Brain pericyte (primary cell): ENCODE results near the gene ADAM8.

ENCODE experiments used
- DNase-seq: peaks from one replicate; pipeline ENCODE4 v3.0.0-alpha.2; 2012; ENCODE audit warnings: low read depth, low spot score

Gene ADAM8

DNA sequence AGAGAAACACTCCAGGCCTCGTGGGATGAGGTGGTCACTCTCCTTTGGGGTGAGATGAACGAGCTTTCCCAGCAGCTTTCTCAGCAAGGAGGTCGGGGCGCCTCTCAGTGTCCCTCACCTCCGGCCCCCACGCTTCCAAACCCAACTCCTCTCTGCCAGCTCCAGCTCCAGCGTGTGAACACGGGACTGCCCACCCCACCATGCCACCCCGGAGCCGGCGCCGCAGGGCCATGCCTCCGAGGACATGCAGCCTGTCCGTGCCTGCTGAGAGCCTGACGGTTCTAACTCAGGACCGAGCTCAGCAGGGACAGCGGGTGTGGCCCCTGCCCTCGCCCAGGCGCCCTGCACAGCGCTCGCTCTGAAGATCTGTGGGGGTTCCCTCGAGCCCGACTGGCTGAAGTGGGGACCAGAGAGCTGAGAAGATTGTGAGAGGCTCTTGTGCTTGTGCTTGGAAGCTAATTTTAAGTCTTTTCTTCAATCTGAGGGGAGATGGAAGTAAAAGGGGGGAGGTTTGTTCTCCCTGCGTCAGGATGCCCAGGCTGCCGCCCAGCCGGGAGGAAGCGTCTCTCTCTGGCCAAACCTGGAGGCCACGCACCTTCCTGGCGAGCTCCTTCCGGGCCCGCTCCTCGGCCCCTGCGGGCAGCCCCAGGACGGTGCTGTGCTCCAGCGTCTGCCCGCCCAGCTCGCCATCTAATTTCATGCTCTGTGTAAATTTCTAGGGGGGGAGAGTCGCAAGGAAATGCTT is 5.1 kb upstream of the ADAM8 start:
- no peak for DNase-seq

DNA sequence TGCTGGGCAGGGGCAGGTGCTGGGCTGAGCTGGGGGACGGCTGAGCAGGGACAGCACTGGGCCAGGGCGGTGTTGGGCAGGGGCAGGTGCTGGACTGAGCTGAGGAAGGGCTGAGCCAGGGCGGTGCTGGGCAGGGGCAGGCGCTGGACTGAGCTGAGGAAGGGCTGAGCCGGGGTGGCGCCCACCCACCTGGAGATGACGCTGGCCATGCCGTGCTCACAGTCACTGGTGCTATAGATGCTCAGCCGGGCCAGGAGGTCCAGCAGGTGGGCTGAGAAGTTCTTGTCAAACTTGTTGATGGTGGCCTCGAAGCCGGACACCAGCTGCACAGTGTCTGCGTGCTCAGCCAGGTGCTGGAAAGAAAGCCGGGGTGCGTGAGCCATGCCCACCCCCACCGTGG is 4.4 kb upstream of the ADAM8 start:
- no peak for DNase-seq

DNA sequence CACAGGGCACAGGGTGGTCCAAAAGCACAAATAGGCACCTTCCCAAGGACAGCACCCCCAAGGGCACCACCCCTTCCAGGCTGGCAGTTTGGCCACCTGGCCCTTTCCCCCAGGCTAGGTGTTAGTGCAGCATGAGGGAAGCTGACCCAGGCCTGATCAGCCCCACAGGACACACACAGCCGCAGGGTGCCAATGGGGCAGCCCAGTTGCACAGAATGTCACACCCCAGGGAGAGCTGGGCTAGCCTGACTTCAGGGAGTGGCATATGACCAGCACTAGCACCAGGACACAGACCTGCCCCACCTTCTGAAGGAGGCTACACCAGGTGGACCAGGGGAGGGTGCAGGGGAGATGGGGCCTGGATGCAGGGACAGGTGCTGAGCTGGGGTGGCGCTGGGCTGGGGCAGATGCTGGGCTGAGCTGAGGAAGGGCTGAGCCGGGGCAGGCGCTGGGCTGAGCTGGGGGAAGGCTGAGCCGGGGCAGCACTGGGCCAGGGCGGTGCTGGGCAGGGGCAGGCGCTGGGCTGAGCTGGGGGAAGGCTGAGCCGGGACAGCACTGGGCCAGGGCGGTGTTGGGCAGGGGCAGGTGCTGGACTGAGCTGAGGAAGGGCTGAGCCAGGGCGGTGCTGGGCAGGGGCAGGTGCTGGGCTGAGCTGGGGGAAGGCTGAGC is 3.9 kb upstream of the ADAM8 start:
- DNase-seq = no peak

DNA sequence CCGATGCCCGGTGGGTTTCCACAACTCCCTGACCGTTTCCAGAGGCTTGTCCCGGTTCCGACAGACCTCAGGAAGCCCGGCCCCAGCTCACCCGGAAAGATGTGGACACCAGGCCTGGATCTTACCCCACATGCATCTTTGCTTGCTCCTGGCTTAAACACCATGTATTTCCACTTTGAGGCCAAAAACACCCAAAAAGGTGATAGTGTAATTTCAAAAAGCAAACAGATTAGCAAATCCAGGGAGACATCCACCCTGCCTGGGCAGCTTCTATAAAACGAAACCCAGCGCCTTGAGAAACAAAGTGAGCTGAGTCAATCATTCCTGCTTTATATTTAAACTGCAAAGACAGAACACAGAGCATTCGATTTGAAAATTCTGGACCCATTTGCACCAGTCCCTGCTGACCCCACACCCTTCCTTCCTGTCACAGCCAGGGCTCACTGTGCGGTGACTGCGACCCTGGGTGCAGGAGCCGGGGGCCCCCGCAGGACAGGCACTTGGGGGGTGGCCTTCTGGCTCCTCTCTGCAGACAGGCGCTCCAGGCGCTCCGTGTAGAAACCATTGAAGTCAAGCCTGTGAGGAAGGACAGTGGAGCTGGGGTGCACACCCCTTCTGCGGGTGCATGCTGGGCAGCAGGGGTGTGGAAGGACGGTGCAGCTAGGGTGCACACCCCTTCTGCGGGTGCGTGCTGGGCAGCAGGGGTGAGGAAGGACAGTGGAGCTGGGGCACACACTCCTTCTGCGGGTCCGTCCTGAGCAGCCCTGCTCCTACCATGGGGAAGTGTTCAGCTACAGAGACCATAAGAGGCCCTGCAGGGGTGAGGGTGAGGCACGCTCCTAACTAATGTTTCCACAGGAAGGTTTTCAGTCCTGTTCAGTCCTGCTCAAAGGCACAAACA is 2.9 kb upstream of the ADAM8 start:
- DNase-seq = no peak

DNA sequence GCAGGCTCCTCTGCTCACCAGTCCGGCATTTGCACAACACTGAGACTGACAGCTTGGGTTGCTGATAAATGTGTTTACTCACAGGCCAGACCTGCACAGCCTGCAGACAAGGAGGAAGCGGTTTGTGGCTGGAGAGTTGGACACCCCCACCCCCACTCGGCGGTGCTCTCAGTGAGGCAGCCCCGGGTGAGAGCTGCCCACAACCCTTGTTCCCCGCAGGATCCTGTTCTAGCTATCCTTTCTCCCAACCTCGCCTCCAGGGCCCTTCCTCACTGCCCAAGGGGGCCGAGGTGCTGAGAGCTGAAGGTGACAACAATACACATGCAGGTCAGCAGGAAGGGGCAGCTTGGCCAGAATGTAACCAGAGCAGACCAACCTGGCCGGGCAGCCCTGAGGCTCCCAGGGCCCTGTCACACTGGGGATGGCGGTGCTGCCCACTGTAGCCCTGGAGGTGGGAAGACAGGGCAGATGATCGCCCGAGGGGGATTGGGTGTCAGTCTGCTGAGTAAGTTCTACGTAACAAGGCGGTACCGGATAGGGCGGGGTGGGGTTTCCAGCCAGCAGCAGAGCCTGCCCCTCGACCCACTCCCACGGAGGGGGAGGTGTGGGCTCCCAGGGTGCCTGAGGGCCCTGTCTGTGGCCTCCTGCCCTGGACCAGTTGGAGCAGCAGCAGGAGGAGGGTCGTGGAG is 2.1 kb upstream of the ADAM8 start:
- no peak for DNase-seq

DNA sequence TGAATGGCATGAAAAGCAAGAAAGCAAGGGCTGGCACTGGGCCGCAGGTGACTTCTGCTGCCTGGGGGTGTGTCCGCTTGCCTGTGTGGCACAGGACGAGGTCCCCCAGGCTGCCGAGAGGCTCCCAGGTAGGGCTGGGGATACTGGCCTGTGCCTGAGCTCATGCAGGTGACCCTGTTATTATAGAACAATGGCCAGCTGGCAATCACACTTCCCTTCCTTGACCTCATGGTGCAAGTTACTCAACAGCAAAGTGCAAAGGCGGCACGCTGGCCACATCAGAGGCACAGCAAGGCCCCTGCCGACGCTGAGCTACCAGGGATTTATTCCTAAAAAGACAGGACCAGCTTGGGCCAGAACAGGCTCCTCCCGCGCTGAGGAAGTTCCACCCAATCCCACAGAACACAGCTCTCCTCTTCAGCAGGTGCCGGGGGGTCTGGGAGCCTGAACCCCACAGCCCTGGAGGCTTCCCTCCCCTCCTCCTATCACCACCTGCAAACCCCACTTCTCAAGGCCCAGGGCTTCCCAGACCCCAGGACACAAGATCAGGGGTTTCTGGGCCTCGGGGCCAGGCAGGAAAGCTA is 1.4 kb upstream of the ADAM8 start:
- no peak for DNase-seq

DNA sequence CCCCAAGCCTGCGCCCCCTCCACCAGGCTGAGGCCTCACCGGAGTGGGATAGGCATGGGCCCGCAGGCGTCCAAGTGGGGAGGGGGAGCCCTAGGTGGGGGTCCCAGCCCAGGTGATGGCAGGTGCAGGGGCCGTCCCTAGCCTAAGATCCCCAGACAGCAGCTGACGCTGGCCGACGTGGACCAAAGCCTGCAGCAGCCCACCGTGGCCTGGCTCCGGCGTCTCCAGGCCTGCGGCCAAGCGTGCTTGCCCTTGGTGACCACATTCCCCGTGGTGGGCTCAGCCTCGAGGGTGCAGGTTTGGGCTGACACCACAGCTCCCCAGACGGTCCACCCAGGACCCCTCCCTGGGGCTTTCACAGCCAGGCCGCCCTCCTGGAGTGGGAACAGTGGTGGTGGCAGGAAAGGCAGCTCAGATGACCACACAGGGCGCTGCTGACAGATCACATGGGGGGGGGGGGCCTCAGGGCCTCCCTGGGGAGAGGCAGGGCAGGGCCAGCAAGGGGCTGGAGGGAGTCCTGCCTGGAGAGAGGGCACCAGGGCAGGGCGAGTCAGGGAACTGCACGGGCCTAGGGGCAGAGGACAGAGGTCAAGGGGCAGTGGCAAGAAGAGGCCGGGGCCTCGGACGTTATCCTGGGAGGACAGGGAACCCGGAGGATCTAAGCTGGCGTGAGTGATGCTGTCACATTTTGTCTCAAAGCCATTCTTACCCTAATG is 767 bp upstream of the ADAM8 start:
- no peak for DNase-seq

DNA sequence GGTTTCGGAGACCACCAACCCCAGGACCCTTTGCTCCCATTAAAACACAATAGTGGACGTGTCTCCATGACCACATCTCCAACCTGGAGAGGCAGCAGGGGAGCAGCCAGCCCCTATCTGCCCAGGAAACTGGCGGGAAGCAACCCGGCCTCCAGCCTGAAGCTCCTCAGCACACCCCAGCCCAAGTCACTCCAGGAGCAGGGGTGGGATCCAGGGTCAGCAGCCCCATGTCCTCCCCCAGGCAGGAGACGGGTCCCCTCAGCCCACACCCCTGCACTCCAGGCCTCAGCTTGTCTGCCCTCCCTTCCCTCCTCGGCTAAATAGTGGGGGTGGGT is 601 bp downstream of the ADAM8 start:
- no peak for DNase-seq

DNA sequence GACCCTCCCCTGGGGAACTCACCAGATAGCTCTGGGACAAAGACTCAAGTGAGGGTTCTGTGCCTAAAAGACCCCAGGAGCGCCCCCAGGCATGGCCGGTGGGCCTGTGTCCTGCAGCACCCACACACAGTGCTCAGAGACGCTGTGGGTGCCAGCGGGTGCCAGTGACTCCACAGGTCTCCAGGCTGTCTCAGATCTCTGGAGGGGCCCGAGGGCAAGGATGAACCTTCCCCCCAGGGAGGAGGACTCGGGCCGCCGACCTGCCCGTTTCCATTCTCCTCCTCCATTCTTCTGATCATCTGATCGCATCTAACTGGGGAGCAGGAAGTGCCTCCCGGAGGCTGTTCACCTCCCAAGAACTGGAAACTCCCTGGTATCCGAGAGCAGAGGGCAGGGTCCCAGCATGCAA is 980 bp downstream of the ADAM8 start:
- no peak for DNase-seq

DNA sequence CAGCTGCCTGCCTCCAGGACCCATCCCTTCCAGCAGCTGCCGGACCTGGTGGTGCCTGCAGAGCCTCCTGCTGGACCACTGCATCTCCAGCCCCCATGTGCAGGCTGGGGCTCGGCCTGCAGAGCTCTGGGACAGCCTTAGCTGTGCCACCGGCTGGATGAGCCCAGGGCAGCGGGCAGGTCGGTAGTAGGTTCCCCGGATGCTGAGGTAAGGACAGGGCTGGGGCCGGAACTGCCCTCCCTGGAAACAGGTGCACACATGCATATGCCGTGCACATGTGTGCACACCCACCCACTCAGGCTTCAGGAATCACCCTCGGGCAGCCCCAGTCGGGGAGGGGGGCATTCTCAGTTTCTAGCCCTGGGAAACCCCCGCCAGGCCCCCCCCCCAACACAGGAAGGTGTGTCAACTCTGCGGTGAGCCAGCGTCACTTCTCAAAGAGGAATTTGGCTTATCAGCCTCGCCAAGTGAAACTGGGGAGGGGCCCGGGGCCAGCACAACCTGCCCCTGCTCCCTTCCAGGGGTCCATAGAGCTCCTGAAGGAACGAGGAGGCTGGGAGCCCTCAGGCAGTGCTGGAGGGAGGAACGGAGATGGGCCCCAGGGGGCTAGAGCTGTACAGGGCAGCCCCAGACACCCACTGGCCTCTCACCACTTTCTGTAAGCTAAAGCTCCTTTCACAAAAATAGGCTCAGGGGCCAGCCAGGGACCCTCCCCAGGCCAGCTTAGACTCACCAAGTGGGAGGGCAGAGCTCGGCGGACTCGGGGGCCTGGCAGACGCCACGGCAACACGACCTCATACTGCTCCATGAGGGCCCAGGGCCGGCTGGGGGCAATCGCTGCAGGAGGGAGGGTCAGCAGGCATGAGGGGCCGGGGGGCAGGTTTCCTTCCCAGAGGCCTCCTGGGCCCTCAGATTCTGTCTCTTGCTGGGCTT is 1.7 kb downstream of the ADAM8 start:
- DNase-seq = no peak

DNA sequence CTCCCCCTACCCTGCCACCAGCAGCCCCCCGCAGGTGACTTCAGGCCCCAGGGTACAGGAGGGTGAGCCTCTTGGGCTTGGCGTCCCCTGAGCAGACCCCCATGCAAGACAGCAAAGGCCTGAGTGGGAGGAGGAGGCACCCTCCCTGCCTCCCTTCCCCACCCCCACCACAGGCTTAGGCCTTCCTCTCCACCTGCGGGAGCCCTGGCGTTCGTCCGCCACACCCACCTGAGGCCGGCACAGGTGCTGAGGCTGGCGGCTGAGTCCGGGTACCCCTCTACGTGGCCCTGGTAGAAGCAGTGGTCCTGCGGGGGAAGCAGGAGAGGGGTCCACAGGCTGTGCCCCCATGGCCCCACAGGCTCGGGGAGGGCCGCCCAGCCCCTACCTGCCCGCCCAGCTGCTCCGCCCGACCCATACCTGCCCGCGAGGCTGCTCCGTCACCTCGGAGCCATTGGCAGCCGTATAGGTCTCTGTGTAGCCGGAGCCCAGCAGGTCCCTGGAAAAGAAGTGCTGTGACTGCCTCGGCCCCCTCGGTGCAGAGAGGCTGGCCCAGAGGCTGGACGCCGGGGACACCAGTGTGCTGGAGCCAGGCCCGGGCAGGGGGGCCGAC is 3.0 kb downstream of the ADAM8 start:
- no peak for DNase-seq

DNA sequence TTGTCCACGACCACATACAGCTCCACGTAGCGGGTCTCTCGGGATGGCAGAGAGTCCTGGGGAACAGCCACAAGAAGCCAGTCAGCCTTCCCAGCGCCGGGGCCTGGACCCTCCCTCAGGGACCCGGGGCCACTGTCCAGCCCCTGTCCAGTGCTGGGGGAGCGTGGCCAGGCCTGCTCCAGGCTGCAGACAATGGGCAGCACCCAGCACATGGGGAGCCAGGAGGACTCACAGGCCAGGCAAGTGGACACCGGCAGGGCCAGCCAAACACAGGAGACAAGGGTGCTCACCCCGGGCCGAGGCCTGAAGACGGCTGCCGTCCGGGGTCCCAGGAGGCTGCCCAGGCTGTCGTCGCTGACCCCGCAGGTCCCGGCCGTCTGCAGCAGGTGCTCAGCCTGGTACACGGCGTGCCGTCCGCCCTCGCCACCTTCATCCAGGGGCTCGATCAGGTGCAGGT is 3.7 kb downstream of the ADAM8 start:
- no peak for DNase-seq

DNA sequence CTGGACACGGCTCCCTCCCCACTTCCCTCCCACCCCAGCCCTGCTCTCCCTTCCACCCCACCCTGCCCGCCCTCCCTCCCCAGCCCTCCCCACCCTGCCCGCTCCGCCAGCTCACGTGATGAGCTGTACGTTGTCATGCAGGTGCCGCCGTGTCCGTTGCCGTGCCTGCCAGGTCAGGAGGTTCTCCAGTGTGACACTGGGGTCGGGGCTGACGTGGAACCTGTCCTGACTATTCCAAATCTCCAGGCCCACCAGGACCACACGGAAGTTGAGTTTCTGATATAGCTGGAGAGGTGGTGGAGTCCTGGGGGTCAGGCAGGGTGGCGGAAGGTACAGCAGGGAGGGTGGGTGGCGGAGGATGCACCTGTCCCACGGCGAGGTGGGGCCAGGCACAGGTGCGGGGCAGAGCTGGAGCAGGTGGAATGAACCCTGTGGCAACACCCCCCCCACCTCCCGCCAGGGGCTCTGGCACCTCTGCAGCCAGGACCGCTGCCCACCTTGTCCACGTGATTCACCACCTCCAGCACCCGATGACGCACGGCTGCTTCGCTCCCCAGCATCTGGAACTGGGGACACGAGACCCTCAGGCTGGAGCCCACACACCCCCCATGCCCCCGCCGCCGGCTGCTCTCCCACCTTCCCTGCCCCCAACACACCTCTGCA is 4.2 kb downstream of the ADAM8 start:
- no peak for DNase-seq

DNA sequence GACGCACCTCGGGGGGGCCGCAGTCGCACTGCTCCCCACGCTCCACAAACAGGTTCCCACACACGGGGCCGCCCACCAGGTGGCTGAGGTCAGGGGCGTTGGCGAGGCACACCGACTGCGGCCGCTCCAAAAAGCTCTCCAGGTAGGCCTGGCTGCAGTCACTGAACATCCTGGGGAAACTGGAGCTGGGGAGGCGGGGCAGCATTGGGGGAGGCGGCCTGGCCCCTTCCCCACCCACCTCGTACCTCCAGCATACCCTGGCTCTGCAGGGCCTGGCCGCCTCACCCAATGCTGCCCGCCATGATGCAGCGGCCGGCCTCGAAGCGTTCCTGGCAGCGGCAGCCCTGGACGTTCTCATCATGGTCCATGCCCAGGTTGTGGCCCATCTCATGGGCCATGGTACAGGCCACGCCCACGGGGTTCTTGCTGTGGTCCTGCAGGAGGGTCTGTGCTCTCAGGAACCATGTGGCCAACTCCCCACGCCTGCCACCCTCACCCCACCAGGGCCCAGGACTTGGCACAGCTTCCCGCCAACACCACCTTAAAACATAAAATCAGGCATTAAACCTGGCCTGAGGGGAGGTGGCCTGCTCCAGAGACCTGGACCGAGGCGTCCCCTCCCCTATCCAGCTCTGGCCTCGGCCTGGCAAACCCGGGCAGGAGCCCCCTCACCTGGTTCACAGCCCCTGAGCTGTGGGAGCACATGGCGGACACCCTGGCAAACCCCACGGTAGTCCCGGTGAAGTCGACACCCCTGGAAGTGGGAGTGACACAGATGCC is 5.0 kb downstream of the ADAM8 start:
- DNase-seq = no peak

DNA sequence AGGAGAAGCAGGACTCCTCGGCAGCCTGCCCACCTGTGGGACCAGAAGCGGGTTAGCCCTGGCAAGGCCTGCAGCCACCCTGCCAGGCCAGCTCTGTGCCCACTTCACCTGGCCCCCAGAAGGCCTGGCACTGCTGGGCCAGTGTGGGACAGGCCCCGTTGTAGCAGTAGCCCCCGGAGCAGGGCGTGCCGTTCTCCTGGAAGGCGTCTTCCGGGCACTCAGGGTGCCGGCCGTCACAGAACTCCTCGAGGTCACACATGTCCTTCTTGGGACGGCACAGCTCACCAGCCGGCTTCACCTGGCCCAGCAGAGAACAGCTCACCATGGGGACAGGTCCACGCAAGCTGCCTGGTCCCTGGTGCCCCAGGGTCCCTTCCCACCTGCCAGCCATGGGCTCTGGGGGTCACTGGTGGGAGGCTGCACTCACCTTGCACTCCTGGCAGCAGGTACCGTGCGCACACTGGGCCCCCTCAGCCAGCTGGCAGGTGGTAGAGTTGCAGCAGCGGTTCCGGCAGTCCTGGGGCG is 5.8 kb downstream of the ADAM8 start:
- no peak for DNase-seq

DNA sequence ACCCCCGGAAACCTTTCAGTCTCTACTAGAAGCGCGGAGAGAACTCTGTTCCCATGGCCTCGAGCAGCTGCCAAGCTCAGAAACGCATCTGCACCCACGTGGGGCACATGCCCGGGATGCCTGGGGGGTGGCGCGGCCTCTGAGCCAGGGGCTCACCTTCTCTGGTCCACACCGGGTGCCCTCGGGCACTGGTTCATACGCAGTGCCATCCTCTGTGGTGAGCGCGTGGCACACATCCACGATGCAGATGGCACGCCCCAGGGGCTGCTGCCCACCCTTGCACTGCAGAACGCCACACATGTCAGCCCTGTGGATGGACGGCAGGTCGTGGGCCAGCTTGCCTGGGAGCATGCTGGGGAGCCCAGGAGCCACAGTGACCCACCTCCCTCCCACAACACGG is 6.5 kb downstream of the ADAM8 start:
- DNase-seq = no peak

DNA sequence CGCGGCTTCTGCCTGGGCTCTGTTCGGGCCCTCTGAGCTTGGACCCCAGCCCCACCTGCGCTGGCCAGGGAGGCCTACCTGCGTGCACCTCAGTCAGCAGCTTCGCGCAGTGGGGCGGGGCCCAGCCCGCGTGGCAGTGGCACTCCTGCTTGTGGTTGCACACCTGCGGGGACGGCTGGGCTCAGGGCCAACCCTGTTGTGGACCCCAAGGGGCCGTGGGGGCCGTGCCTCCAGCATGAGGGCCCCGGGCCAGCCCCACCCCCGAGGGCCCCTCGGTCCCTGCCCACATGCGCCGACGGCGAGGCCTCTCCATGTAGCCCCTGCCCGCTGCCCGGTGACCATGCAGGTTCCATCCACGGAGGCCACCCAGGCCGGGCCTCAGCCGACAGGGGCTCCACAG is 7.3 kb downstream of the ADAM8 start:
- DNase-seq = no peak

DNA sequence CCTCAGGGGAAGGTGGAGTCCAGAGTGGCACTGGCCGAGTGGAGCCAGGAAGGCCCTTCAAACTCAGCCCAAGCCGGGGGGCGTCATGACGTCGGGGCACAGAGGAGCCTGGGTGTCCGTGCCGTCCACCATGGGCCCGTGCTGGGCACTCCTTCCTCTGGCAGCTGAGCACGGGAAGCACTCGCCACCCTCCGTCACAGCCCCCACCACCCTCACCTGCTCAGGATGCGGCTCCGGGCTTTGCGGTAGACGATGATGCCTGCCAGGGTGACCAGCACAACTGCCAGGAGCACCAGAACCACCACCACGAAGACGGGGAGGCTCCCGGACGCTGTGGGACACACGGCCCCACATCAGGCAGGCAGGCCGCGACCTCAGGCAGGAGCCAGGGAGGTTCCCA is 8.1 kb downstream of the ADAM8 start:
- DNase-seq = no peak
